ENCODE measurements around the gene AEBP2. TPM values are rescaled to one million over a fixed set of nuclear protein-coding genes. Genes with fewer than 3 reads are reported as not detected.
A peak's percentile ranks its signal among the peaks of the same experiment; 100 is the strongest.
"Not testable (repeated sequence)": the region's sequence is repeated elsewhere in the genome, so short reads cannot be mapped to it uniquely, and the experiment has no call there.

The AEBP2 gene
- total and polyA plus RNA-seq, 2 of the 8 experiments (the other 6 are each of a cell fraction or from before 2014, with no cell fraction given): 13.6 to 61.4 TPM

DNA sequence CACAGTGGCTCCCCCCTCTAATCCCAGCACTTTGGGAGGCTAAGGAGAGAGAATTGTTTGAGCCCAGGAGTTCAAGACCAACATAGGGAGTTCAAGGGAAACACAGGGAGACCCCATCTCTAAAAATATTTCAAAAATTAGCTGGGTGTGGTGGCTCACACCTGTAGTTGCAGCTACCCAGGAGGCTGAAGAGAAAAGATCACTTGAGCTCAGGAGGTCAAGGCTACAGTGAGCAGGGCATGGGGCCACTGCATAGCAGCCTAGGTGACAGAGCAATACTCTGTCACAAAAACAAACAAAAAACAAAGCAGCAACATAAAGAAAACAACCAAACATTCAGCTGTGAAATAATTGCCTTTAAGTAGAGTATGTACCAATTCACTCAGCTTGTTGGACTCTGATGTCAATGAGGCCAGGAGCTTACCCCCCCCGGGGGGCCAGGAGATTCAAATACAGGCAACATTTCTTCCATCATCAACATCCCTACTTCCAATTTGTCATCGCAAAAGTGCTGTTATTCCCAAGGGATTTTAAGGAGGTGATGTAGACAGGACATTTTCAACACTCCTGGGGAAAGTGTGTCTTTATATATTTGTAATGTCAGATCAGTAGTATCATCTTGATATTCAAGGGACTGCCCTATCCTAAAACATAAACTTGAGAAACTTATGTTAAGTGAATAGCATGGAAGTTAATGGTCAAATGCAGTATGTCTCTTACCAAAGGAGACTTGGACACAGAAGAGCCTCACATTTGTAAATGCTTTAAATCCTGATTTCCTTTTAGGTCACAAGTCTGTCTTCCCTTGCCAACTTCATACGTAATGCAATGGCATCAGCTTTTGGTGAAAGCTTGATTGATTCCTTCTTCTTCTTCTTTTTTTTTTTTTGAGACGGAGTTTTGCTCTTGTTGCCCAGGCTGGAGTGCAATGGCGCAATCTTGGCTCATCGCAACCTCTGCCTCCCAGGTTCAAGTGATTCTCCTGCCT, 40.6 kb upstream of the AEBP2 start (continued):
- TF ChIP-seq GTF2F1 (IDR thresholded peaks at IDR 0.05; ENCODE audit: borderline replicate concordance, low read depth, low read length) (no peak), TCF12 (IDR thresholded peaks at IDR 0.05; ENCODE audit: low read depth, low read length) (no peak)

DNA sequence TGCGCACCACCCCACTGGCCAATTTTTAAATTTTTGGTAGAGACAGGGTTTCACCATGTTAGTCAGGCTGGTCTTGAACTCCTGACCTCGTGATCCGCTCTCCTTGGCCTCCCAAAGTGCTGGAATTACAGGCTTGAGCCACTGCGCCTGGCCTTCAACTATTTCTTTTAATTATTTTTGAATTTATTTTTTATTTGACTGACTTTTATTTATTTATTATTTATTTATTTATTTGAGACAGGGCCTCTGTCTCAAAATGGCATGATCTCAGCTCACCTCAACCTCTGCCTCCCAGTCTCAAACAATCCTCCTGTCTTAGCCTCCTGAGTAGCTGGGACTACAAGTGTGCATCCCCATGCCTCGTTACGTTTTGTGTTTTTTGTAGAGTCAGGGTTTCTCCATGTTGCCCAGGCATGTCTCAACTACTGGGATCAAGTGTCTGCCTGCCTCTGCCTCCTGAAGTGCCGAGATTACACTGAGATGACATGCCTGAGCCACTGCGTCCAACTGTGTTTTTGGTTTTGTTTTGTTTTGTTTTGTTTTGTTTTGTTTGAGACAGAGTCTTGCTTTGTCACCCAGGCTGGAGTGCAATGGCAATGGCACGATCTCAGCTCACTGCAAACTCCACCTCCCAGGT, 38.5 kb upstream of the AEBP2 start:
- H3K79me1 ChIP-seq (ENCODE audit: low read depth, low read length); H3K9me3 ChIP-seq (ENCODE audit: insufficient read depth in 2 of 2, low read depth in 1 of 2, low read length in 1 of 2); DNase-seq (ENCODE audit: low read depth in 1 of 2, low spot score in 2 of 2); H3K18ac ChIP-seq (ENCODE audit: extremely low read depth, low read length); H3K4me1 ChIP-seq (replicated peaks in 1 of 4; ENCODE audit: control insufficient read depth in 3 of 4, insufficient read depth in 4 of 4, low read length in 3 of 4); CTCF ChIA-PET (ENCODE audit: partially characterized antibody); H3K27me3 ChIP-seq (replicated peaks in 1 of 4; ENCODE audit: control insufficient read depth in 3 of 4, extremely low read depth in 1 of 4, insufficient read depth in 3 of 4, low read length in 3 of 4); H3K4me3 ChIP-seq (ENCODE audit: extremely low read depth in 1 of 4, insufficient read depth in 2 of 4, low read depth in 3 of 4, low read length in 4 of 4); H3K14ac ChIP-seq (ENCODE audit: insufficient read length); H3K79me2 ChIP-seq (ENCODE audit: control insufficient read depth in 1 of 2, insufficient read depth in 2 of 2, low read length in 2 of 2); H3K23ac ChIP-seq (ENCODE audit: insufficient read length); FAIRE-seq; H3K4me2 ChIP-seq (ENCODE audit: insufficient read depth in 1 of 2, low read depth in 2 of 2, low read length in 2 of 2); H3K9ac ChIP-seq (replicated peaks in 1 of 4; ENCODE audit: extremely low read depth in 1 of 4, low read depth in 3 of 4, low read length in 3 of 4); H2AK5ac ChIP-seq (ENCODE audit: low read depth, low read length); H2BK15ac ChIP-seq (ENCODE audit: low read length); H3K27ac ChIP-seq (ENCODE audit: low read depth, low read length); H3K4ac ChIP-seq (replicated peaks; ENCODE audit: insufficient read length, low read depth, low read length); H2BK20ac ChIP-seq (ENCODE audit: low read length); H3K56ac ChIP-seq (replicated peaks; ENCODE audit: insufficient read length, low read depth, low read length); H4K20me1 ChIP-seq (replicated peaks in 1 of 2; ENCODE audit: control insufficient read depth in 1 of 2, insufficient read depth in 2 of 2, low read length in 2 of 2); H3K23me2 ChIP-seq (ENCODE audit: low read depth, low read length); H4K5ac ChIP-seq (ENCODE audit: insufficient read length, low read depth, low read length); H2BK120ac ChIP-seq (replicated peaks; ENCODE audit: low read depth, low read length); H3K36me3 ChIP-seq (ENCODE audit: control insufficient read depth in 2 of 4, insufficient read depth in 4 of 4, low read length in 3 of 4); H4K8ac ChIP-seq (ENCODE audit: extremely low read depth, insufficient read depth, low read length); H4K91ac ChIP-seq (replicated peaks; ENCODE audit: insufficient read length, low read length); H2AFZ ChIP-seq (ENCODE audit: low read length): not testable (repeated sequence)
- 0 out of 2 replicates have a peak overlapping the region, but pooled peaks have one; percentile 48 for H2BK5ac ChIP-seq (ENCODE audit: low read depth, low read length)
- 0 out of 2 replicates have a peak overlapping the region, but pooled peaks have one; percentile 2 for H2BK12ac ChIP-seq (ENCODE audit: low read depth, low read length)
- WGBS, 2 experiments (ENCODE audit: extremely low coverage in 1 of 2, insufficient coverage in 1 of 2, insufficient read length in 1 of 2, insufficient replicate concordance in 2 of 2, low coverage in 1 of 2, low lambda C conversion rate in 2 of 2, missing lambda C conversion rate in 1 of 2): 95% methylated on average over 9 of the region's 9 CpGs; no CpG with 5 or more reads in 1 of the 2 experiments
- POLR2A ChIA-PET (ENCODE audit: partially characterized antibody): interaction anchor here (1.1 kb wide), 1 partner anchor 9 kb away, joined by 3 read pairs; no protein-coding TSS in a partner anchor

Measured in H1 (cell line).